ENCODE results near the gene ANKH.

DNA sequence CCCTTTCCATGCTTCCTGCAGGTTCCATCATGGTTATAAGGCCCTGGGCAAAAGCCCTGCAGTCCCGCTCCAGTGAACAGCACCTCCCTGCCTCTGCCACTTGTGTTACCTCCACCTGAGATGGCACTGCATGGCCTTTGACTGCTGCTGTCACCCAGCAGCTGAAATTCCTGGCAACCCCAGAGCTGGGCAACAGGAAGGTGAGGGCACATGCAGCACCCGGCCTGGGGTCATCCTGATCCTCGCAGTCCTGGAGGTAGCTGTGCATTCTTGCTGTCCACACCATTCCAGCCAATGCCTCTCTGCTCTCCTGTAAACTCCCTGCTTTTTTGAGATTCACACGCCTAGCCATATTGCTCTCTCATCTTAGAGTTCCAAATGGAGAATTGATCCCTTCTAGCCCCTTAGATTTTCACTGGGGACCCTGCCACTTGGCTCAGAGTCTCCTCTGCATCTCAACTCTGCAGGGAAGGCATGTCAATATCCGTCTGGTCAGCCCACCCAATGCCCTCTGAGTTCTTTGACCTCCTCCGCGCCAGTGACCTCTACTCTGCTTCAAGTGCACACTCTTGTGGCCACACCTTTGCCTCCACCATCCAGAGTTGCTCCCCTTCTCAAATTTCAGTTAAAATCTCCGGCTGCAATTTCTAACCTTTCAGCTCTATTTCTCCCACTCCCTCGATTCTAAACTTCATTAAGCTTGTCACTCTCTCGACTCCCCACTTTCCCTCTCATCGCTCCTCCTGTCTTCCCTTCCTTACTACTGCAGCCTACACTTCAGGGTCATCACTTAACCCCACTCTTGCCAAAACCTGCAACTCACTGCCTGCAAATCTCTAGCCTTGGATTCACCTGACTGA lies 93.4 kb downstream of the ANKH start:
- no peak for TF ChIP-seq YY1 (IDR thresholded peaks at IDR 0.05; ENCODE audit: low read depth)
- TF ChIP-seq, protein P1, sequence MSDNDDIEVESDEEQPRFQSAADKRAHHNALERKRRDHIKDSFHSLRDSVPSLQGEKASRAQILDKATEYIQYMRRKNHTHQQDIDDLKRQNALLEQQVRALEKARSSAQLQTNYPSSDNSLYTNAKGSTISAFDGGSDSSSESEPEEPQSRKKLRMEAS (IDR thresholded peaks at IDR 0.05): no peak

All from Ishikawa (cell line).